Gastroesophageal sphincter (tissue), 4 donors: Measurements from ENCODE around the gene MAP2K2. TPM values are rescaled to one million over a fixed set of nuclear protein-coding genes. Genes with fewer than 3 reads are reported as not detected.

Source experiments
- ATAC-seq: fragments of 150-250 bp; one replicate; pipeline ENCODE4 v1.9.1; 2016; ENCODE audit warnings: mild to moderate bottlenecking, moderate library complexity
- H3K27ac ChIP-seq, 4 donors: fragments of 200-600 bp; sonication (generic) in 3 of 4; 1 replicate in 3 of 4; 2 replicates in 1 of 4; pipeline ENCODE4 v1.5.1; 2016 to 2019
- H3K27me3 ChIP-seq: fragments of 200-600 bp; sonication (generic); one replicate; pipeline ENCODE4 v1.5.1; 2019
- H3K36me3 ChIP-seq, 2 donors: fragments of 200-600 bp; sonication (generic); one replicate each; pipeline ENCODE4 v1.5.1; 2019; ENCODE audit warnings: control low read depth in 1 of 2
- H3K4me1 ChIP-seq, 3 donors: fragments of 200-600 bp; sonication (generic); 1 replicate in 2 of 3; 2 replicates in 1 of 3; pipeline ENCODE4 v1.5.1; 2016 to 2019; ENCODE audit warnings: control low read depth in 2 of 3
- H3K4me3 ChIP-seq, 2 donors: fragments of 200-600 bp; sonication (generic); one replicate each; pipeline ENCODE4 v1.5.1; 2019; ENCODE audit warnings: mild to moderate bottlenecking in 1 of 2, moderate library complexity in 1 of 2
- H3K9me3 ChIP-seq, 3 donors: fragments of 200-600 bp; sonication (generic); one replicate each; pipeline ENCODE4 v1.5.1; 2017 to 2019; ENCODE audit warnings: control low read depth in 2 of 3
- CTCF ChIP-seq, 4 experiments: fragments of 200-600 bp in 2 of 4; fragments of 450-650 bp in 2 of 4; sonication (generic) in 1 of 4; IDR thresholded peaks; one replicate each; pipeline ENCODE4 v1.5.1; 2017 to 2019; ENCODE audit warnings: antibody characterized with exemption in 4 of 4, mild to moderate bottlenecking in 2 of 4, moderate library complexity in 2 of 4
- EP300 ChIP-seq: sonication (generic); formaldehyde crosslinking; IDR thresholded peaks from one replicate; pipeline ENCODE4 v1.6.1; 2017; ENCODE audit warnings: antibody characterized with exemption, mild to moderate bottlenecking
- POLR2A ChIP-seq, 2 donors: fragments of 450-650 bp; IDR thresholded peaks; one replicate each; pipeline ENCODE4 v1.6.1; 2017; ENCODE audit warnings: antibody characterized with exemption in 2 of 2, mild to moderate bottlenecking in 2 of 2, moderate library complexity in 1 of 2
- POLR2AphosphoS5 ChIP-seq: sonication (generic); formaldehyde crosslinking; IDR thresholded peaks from one replicate; pipeline ENCODE4 v1.6.1; 2017; ENCODE audit warnings: antibody characterized with exemption
- WGBS, 2 donors: methylation state at CpG; one replicate each; pipeline ENCODE4 v1.1.5; 2018; ENCODE audit warnings: low coverage in 1 of 2; 5-methylcytosine and 5-hydroxymethylcytosine counted together
- total RNA-seq, 4 donors: library from RNA; depleted of rRNA; stranded (reverse); fragments of >200 nt; gene quantifications; one replicate each; pipeline ENCODE4 v1.1.0, GENCODE V29; 2016

The MAP2K2 gene
- total RNA-seq, 4 donors from 2014 or later: 53.3 to 112 (median 69.7) TPM

GRCh38 chr19:4057931-4058692 is 65.8 kb downstream of the MAP2K2 start:
- peak; percentile 83 for ATAC-seq
- H3K27ac ChIP-seq: peak overlapping the region; percentile 71 to 99 (median 98)
- WGBS, 2 donors: 13 to 40% methylated on average over 1 to 5 of the region's 22 CpGs
- H3K9me3 ChIP-seq: no peaks in the 10 kb centered on the region
- H3K27me3 ChIP-seq: no peaks in the 10 kb centered on the region
- H3K36me3 ChIP-seq: peaks cover 0 to 36% of the 10 kb centered on the region in 2 donors
- TF ChIP-seq POLR2A (IDR thresholded peaks at IDR 0.05) (peak in 1 of 2 donors; percentile 40), POLR2AphosphoS5 (peak; percentile 86), CTCF (IDR thresholded peaks at IDR 0.05) (peak in 2 of 4 experiments; percentile 32 to 52), EP300 (no peak)
- H3K4me1 ChIP-seq: peaks cover 5 to 91% (median 62%) of the 10 kb centered on the region in 3 donors
- H3K4me3 ChIP-seq: peak overlapping the region; percentile 3 to 72

GRCh38 chr19:4055209-4055552 is 68.7 kb downstream of the MAP2K2 start:
- ATAC-seq: no peak
- peaks cover 0 to 56% of the 10 kb centered on the region in 2 donors for H3K36me3 ChIP-seq
- H3K27ac ChIP-seq: no peak overlapping the region
- no peak for TF ChIP-seq CTCF (IDR thresholded peaks at IDR 0.05)
- no peak for TF ChIP-seq POLR2A (IDR thresholded peaks at IDR 0.05)
- TF ChIP-seq EP300: no peak
- no peak for TF ChIP-seq POLR2AphosphoS5
- H3K4me3 ChIP-seq: no peak overlapping the region
- H3K27me3 ChIP-seq: no peaks in the 10 kb centered on the region
- H3K4me1 ChIP-seq: peaks cover 5 to 87% (median 47%) of the 10 kb centered on the region in 3 donors
- WGBS, 2 donors: 96% methylated on average over 5 of the region's 20 CpGs; no CpG with 5 or more reads in 1 of the 2 donors
- H3K9me3 ChIP-seq: no peaks in the 10 kb centered on the region

- no peak overlapping the region for H3K4me3 ChIP-seq
- WGBS, 2 donors: 92 to 98% methylated on average over 16 to 27 of the region's 91 CpGs
- H3K36me3 ChIP-seq: peaks cover 0 to 62% of the 10 kb centered on the region in 2 donors
- no peak for TF ChIP-seq EP300
- TF ChIP-seq POLR2AphosphoS5: no peak
- TF ChIP-seq CTCF (IDR thresholded peaks at IDR 0.05): no peak
- no peak for TF ChIP-seq POLR2A (IDR thresholded peaks at IDR 0.05)
- no peak for ATAC-seq
- no peaks in the 10 kb centered on the region for H3K27me3 ChIP-seq
- peaks cover under 1 to 87% (median 44%) of the 10 kb centered on the region in 3 donors for H3K4me1 ChIP-seq
- H3K9me3 ChIP-seq: no peaks in the 10 kb centered on the region
- H3K27ac ChIP-seq: no peak overlapping the region
These were observed 69.3 kb downstream of the MAP2K2 start for GRCh38 chr19:4054441-4055208.

GRCh38 chr19:4053423-4054324 is 70.2 kb downstream of the MAP2K2 start:
- WGBS, 2 donors: 75 to 81% methylated on average over 18 to 35 of the region's 82 CpGs
- Histone ChIP-seq H3K4me3 (peak overlapping the region in 1 of 2 donors; percentile 15), H3K27me3 (no peaks in the 10 kb centered on the region), H3K9me3 (no peaks in the 10 kb centered on the region), H3K27ac (peak overlapping the region in 1 of 4 donors; percentile 78), H3K36me3 (peaks cover 0 to 68% of the 10 kb centered on the region in 2 donors), H3K4me1 (peaks cover 0 to 87% (median 39%) of the 10 kb centered on the region in 3 donors)
- ATAC-seq: no peak
- no peak for TF ChIP-seq CTCF (IDR thresholded peaks at IDR 0.05)
- TF ChIP-seq POLR2AphosphoS5: no peak
- no peak for TF ChIP-seq EP300
- TF ChIP-seq POLR2A (IDR thresholded peaks at IDR 0.05): no peak
